ENCODE data around the gene ZNF362. TPM values are rescaled to one million over a fixed set of nuclear protein-coding genes. Genes with fewer than 3 reads are reported as not detected.

The ZNF362 gene
- total RNA-seq, 1 donor from 2014 or later, result 5.4 TPM

DNA sequence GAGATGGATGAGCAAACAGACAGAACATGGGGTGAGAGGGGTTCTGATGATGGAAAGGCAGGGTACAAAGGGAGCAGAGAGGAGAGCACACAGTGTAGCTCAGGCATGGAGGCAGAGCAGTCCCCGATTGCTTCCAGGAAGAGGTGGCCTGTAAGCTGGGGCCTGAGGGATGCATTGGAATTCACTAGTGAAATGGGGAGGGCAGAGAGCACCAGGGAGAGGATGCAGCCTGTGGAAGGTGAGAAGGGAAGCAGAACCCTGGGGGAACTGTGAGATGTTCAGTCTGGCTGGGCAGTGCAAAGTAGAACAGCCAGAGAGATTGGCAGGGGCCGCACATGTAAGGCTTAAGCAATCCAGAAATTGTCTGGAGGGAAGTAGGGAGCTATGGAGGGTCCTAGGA lies 12.2 kb downstream of the ZNF362 start:
- DNase-seq (ENCODE audit: low read depth in 2 of 2), result no peak

DNA sequence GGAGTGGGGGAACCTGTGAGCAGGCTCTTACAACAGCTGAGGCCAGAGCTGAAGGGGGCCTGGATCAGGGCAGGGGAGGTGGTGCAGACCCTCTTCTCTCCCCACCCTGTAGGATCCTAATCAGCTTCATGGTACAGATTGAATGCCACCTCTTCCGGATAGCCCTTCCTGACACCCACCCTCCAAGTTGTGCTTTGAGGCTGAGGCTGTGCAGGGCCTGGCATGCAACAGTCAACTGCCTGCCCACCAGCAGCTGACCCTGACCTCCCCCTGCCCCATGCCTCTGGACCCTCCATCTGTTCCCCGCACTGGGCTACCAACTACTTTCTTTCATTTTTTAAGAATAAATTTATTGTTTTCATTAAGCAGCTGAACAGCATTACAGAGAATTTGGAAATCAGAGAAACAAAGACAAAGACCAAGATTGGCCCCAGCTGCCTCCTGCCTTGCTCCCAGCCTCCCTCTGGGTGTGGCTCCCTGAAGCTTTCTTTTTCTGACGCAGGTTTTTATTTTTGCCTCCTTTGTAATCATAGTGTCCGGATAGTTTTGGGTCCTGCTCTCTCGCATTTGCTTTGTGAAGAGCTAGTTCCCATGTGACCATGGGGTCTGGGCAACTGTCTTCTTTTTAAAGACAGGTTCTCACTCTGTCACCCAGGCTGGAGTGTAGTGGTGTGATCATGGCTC lies 12.8 kb downstream of the ZNF362 start:
- DNase-seq (ENCODE audit: low read depth in 2 of 2), result no peak

DNA sequence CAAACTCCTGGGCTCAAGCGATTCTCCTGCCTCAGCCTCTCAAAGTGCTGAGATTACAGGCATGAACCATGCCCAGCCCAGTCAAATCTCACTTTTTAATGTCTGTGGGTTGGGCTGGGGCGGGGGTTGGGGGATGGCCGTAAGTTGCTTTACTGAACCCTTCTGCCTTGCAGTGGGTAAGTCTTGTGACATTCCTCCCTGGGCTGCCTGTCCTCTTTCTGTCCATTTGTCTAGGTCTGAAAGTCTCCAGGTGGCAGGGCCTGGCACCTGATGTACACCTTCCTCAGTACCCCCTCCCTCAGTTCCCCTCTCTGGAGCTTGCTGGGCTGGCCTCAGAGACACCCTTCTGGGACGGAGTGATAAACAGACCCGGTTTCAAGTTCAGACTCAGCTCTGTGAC lies 13.3 kb downstream of the ZNF362 start:
- no peak for DNase-seq (ENCODE audit: low read depth in 2 of 2)

DNA sequence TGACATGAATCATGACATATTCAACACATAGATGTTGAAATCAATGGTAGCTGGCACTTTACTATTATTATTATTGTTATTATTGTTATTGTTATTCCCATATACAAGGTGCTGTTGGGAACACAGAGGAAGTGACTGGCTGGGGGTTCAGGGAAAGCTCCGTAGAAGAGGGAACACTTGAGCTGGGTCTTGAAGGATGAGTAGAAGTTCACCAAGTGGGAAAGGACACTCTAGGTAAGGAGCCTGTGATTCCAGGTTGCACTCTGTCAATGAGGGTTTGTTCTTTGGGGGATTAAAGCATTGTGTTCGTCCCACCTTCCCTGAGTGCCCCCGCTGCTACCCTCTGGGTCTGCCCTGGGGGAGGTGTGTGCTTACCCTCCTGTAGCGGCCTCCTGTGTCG lies 14.1 kb downstream of the ZNF362 start:
- no peak for DNase-seq (ENCODE audit: low read depth in 2 of 2)

DNA sequence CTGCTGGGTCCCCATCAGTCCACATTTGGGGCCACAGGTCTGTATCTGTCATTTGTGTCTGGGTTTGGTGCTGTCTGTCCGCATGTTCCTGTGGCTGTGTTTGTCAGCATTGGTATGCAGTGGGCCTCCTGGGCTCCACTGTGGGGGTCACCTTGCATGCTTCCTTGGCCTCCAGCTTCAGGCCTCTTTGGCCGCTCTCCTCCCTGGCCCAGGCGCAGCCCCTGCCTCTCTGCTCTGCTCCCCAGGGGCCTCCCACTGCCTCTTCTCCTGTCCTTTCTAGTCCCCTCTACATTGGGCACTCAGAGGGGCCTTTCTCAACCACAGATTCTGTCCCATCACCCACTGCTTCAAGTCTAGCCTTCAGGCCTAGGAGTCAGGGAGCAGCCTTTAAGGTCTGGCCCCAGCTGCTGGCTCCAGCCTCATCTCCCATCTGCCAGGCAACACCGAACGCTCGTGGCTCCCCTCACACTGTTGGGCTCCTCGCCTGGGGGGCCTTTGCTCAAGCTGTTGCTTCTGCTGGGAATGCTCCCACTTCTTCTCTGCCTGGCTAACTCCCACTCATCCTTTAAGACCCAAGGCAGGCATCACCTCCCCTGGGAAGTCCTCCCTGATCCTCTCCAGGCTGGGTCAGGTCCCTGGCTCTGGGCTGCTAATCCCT lies 14.6 kb downstream of the ZNF362 start:
- DNase-seq (ENCODE audit: low read depth in 2 of 2), result no peak

DNA sequence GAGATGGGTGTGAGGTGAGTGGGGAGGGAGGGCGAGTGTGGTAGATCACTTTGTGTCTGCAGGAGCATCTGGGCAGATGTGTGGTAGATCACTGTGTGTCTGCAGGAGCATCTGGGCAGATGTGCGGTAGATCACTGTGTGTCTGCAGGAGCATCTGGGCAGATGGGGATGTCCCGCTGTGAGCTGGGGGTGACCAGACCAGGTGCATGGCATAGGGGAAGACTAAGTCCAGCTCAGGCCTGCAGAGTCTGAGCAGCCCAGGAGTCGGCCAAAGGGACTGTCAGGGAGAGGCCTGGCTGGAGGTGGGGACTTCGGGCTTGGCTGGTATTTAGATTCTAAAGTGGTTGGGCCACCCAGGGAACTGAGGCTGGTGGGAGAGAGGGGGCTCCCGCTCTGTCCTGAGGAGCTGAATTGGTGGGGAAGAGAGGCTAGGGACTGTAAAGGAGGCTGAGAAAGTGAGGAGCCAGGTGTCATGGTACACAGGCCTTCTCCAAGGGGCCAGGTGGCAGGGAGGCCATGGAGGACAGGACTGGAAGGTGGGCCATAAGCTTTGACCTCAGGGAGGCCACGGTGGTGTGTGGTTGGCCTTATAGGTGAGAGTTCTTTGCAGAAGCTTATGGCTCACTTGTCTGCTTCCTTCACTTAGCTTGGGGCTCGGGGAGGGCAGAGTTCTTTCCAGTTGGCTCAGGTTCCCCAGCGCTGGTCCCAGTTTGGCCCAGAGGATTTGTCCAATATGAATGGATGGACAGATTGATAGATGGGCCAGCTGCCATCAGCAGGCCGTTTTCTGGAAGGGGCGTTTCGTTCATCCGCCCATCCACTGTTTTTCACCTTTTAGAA lies 15.6 kb downstream of the ZNF362 start:
- no peak for DNase-seq (ENCODE audit: low read depth in 2 of 2)

DNA sequence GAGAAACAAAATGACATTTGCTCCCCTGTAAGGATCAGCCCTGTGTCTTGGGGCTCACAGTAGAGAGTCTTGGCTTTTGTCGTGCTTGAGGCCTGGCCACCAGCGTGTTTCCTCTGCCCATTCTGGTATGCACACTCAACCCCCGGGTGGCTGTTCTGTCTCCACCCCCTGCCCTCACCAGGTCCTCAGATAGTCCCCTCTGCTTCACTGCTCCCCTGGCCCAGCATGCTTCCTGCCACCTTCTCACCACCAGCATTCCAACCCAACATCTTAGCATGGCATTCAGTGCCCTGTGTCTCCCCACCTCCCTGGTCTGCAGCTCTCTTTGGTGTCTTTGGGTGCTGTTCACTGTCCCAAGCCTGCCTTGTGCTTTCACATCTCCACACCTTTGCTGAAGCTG lies 16.2 kb downstream of the ZNF362 start:
- DNase-seq (ENCODE audit: low read depth in 2 of 2), result no peak

DNA sequence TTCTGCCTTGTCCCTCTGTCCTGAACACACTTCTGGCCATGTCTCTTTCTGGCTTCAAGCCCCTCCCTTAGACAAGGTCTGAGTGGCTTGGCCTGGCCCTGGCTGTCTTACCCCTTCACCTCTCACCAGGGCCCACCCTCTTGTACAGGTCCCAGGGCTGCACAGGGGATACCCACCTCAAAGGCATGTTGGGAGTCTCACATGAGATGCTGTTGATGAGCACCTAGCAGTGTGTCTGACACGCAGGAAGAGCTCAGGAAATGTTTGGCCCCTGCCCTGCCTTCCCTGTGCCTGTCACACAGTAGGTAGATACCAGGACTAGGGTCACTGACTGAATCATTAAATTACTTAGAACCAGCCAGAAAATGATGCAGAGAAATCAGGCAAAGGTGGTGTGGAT lies 16.6 kb downstream of the ZNF362 start:
- no peak for DNase-seq (ENCODE audit: low read depth in 2 of 2)

DNA sequence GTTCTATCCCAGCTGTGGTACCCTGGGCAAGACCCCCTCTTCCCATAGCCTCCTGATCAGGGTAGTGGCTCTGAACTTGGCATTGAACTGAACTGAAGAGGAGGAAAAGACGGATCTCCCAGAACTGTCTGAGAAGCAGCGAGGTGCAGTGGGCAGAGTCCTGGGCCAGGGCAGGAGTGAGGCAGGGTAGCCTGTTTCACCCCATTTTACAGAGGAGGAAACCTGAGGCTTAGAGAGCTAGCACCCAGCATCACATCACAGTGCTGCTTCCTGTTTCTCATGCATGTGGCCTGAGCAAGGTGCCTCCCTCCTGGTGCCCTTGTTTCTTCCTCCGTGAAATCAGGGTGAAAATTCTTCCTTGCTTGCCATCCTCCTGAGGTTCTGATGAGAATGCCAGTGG lies 17.1 kb downstream of the ZNF362 start:
- no peak for DNase-seq (ENCODE audit: low read depth in 2 of 2)

DNA sequence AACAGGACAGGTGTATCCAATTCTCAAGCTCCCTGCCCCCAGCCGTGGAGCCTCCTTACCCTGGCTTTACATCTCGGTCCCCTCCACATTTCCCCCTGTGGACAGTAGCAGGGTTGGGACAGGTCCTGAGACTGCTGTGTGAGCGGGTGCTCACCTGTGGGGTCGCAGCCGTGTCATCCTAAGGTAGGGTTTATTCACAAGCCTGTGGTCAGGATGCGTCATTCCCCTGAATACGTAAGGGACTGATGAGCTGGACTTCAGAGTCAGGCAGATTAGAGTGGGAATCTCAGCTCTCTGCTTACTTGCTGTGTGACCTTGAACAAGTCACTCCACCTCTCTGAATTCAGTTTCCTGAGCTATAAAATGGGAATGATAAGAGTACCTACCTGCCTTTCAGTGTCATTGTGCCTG lies 17.7 kb downstream of the ZNF362 start:
- DNase-seq (ENCODE audit: low read depth in 2 of 2), result no peak

DNA sequence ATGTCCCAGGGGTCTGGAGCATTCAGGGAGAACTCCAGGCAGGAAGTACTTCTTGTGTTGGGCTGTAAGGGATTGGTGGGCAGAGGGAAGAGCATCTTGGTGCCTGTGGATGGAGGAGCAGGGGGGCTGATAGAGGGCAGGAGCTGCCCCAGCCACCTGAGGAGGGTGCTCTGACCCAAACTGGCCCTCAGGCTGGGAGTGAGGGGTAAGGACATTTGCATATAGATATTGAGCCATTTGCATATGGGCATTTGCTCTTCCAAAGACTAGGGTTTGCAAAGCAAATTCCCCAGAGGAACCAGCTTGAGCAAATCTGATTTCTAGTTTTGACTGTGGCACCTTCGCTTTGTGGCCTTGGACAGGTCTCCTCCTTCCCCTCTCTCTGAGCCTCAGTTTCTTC lies 18.2 kb downstream of the ZNF362 start:
- DNase-seq (ENCODE audit: low read depth in 2 of 2), result no peak

DNA sequence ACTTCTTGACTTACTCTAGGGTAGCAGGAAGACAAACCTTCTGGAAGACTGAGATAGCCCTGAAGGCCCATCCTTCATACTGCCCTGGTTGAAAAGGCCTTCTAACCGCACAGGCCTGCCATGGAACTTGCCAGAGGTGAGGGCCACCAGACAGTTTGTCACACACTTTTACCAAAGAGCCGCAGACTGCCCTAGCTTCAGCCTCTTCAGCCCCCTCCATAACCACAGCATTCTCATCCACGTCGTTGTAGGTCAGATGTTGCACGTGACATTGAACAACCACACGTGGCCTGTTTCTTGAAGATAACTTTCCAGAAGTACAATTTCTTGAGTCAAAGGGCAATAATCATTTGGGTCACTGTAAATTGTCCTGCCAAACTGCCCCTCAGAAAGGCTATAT lies 18.9 kb downstream of the ZNF362 start:
- no peak for DNase-seq (ENCODE audit: low read depth in 2 of 2)

DNA sequence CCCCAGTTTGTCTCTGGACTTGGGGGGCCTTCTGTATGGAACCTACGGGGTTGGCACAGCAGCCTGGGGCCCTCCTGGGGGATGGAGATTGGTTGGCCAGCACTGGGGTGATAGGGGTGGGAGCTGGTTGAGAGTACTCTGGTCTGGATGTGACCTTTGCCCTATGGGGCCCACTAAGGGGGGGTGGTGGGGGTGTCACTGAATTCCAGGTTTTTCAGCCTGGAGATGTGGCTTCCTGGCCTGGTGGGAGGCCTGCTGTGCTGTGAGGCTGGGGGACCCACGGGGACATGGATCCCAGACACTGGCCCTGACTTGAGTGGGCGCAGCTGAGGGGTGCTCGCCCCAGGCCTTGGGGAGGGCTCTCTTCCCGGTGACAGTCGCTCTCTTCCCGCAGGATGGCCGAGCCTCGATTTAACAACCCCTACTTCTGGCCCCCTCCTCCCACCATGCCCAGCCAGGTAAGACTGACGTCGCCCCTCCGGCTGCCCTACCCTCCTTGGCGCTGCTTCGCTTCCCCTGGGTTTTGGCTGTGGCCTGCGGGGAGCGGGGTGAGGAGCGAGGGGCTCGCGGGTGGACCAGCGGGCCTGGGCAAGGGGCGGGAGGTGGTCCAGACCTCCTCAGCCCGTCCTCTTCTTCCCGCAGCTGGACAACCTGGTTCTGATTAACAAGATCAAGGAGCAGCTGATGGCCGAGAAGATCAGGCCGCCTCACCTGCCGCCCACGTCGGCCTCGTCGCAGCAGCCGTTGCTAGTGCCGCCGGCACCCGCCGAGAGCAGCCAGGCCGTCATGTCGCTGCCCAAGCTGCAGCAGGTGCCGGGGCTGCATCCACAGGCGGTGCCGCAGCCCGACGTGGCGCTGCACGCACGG lies 19.6 kb downstream of the ZNF362 start:
- DNase-seq (ENCODE audit: low read depth in 2 of 2), result no peak

DNA sequence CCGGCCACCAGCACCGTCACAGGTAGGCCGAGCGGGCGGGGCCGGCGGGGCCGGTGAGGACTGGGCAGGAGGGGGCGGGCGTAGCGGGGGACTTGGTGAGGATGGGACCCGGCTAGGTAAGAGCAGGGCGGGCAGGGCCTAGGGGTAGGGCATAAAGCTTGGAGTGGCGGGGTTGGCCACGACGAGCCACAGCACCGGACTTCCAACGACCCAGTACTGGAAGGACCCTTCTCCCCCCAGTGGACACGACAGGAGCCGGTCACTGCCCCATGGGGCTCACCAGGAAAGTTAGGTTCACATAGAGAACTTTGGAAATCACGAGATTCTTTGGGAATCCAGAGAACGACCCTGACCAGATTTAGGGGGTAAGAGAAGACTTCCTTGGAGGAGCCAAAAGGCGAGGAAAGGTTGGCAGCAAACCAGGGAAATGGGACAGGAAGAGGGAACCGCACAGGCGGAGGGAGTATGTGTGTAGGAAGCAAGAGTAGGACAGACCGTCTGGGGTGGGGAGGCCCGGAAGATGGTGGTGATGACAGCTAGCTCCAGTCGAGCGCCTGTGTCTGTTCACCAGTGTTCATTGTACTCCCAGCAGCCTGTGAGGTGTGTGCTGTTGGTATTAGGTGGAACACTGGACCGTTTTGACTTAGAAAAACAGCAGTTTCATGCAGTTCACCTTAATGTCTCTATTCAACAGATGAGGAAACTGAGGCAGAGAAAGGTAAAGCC lies 20.4 kb downstream of the ZNF362 start:
- no peak for DNase-seq (ENCODE audit: low read depth in 2 of 2)

DNA sequence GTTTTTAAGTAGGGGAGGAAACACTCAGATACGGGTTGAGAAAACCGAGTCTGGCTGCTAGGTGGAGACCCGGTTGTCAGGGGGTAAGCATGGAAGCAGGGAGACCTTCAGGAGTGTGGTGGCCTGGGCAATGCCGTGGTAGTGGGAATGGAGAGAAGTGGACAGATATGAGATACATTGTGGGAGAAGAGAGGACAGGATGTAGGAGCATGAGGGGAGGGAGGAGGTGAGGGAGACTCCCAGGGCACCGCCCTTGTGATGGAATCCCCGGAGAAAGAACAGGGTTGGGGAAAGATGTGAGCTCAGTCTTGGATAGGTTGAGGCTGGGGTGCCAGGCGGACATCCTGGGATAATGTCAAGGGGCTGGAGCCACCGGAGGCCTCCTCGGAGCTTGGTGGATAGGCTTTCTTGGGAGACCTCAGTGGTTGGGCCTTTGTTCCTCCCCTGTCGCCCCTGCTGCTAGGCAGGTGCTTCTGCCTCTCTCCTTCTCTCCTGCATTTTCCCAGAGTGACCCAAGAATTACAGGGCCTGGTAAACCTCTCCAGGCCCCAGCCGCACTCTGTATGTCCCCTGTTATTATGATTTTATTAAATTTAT lies 21.3 kb downstream of the ZNF362 start:
- no peak for DNase-seq (ENCODE audit: low read depth in 2 of 2)

DNA sequence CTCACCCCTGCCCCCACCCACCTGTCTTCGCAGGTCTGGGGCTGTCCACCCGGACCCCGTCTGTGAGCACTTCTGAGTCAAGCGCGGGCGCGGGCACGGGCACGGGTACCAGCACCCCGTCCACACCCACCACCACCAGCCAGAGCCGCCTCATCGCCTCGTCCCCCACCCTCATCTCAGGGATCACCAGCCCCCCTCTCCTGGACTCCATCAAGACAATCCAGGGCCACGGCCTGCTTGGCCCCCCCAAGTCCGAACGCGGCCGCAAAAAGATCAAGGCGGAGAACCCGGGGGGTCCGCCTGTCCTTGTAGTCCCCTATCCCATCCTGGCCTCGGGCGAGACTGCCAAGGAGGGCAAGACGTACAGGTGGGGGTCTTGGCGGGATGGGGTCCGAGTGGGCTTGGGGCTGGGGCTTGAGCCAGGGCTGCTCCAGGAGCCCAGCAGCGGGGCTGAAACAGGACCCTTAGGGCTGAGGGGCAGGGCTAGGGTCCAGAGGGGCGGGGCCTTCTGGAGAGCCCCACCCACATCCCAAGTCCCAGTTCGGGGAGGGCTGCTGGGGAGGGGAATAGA lies 23.9 kb downstream of the ZNF362 start:
- DNase-seq (ENCODE audit: low read depth in 2 of 2), result no peak

DNA sequence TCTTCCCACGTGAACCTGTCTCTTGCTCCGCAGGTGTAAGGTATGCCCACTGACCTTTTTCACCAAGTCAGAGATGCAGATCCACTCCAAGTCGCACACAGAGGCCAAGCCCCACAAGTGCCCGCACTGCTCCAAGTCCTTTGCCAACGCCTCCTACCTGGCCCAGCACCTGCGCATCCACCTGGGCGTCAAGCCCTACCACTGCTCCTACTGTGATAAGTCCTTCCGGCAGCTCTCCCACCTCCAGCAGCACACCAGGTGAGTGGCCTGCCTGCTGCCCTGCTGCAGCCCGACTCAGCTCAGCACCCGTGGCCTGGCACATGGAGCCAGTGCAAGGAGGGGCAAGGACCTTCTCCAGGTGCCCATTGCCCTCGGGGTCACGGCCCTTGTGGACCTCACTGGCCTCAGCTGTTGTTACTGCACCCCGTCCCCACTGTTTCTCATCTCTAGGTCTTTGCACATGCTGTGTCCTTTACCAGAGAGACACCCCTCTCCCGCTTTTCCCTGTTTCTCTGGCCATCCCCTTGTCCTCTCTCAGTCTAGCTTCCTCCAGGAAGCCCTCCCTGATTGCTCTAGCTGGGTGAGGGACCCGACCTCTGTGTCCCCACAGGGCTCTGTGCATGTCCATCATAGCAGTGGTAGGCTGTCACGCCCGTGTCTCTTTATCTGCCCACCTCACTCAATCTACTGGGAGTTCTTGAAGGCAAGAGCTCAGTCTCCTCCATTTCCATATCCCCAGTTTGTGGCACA lies 25.4 kb downstream of the ZNF362 start:
- no peak for DNase-seq (ENCODE audit: low read depth in 2 of 2)

DNA sequence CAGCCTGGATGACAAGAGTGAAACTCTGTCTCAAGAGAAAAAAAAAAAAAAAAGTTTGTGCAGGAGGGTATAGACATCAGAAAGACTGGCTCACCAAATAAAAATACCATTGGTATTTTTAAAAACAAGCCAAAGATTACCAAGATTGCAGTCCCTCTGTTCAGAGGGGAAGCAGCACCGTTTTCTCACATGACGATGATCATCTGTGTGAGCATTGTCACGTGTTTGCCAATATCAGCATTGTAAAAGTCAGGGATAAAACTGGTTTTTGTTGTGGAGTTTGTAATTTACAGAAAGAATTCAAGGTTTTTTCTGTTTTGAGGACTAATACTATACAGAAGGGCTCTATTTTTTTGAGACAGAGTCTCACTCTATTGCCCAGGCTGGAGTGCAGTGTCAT lies 26.5 kb downstream of the ZNF362 start:
- no peak for DNase-seq (ENCODE audit: low read depth in 2 of 2)

DNA sequence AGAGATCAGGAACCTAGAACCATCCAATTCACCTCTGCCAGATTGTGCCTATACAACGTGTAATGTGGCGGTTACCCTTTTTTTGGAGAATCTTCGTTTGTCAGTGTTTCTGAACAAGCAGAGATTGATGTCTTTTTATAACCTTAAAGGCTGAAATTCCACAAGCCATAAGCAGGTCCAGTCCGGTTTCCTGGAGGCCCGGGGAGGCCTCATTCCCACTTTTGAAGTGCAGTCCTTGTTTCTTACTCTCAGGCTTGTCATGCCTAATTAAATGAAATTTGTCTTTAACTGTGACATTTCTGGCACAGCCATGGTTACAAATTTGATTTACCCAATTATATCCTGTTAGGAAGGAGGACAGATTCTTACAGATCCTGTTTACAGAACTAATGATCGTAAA lies 27.8 kb downstream of the ZNF362 start:
- no peak for DNase-seq (ENCODE audit: low read depth in 2 of 2)

Data from dermis microvascular lymphatic vessel endothelial cell (primary cell).